SKM-1 (cell line): ENCODE results near the gene KSR1.

Experiments
- DNase-seq: peaks from one replicate; lab custom pipeline; 2025; ENCODE audit not compliant: unreplicated experiment; lab: John Stamatoyannopoulos, UW

The KSR1 gene

DNA sequence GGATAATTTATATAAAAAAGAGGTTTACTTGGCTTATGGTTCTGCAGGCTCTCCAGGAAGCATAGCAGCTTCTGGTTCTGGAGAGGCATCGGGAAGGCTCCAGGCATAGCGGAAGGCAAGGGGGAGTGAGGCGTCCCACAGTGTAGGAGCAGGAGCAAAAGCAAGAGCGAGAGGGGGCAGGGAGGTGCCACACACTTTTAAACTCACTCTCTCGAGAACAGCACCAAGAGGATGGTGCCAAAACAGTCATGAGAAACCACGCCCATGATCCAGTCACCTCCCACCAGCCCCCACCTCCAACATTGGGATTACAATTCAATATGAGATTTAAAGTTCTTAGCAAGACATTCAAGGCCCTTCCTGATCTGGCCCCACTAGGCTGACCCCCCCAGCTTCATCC, 124.8 kb downstream of the KSR1 start:
- no peak for DNase-seq

DNA sequence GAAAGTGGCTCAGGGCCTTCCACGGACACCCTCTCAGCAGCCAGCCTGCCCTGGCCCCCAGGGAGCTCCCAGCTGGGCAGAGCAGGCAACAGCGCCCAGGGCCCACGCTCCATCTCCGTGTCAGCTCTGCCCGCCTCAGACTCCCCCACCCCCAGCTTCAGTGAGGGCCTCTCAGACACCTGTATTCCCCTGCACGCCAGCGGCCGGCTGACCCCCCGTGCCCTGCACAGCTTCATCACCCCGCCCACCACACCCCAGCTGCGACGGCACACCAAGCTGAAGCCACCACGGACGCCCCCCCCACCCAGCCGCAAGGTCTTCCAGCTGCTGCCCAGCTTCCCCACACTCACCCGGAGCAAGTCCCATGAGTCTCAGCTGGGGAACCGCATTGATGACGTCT, 126.4 kb downstream of the KSR1 start:
- no peak for DNase-seq

DNA sequence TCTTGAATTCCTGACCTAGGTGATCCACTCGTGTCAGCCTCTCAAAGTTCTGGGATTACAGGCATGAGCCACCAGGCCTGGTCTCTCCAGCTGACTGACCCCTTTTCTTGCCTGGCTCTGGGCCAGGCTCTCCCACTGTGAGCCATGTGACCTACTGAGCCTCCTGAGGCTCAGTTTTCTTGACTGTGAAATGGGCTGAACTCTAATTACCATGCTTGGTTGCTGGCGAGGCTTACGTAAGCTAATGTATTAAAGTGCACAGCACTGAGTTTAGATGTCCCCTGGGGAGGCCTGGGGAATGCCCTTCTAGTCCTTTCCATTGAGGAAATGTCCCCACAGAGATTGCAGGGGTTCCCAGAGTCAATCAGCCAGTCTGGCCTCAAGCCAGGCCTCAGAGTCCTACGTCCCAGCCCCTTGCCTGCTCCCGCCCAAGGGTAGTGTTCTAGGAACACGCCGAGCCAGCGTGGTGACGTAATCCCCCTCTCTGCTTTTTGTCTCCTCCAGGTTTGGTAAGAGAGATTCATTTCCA, 129.0 kb downstream of the KSR1 start:
- no peak for DNase-seq

DNA sequence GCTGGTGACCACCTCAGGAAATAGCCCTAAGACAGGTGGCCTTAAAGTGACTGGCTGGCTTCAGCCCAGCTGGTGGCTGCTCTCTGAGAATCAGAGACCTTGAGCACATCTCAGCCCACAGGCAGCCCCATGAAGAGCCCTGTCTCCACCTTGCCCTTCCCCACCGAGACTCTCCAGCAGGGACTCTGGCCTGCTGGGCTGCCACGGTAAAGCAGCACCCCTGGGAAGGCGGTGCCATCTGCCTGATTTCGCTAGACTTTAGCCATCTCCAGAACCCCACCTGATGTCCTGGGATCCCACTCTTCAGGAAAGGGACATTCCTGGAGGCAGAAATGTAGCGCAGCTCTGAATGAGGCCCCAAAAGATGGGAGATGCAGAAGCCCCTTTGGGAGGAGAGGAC, 129.5 kb downstream of the KSR1 start:
- DNase-seq, result no peak

DNA sequence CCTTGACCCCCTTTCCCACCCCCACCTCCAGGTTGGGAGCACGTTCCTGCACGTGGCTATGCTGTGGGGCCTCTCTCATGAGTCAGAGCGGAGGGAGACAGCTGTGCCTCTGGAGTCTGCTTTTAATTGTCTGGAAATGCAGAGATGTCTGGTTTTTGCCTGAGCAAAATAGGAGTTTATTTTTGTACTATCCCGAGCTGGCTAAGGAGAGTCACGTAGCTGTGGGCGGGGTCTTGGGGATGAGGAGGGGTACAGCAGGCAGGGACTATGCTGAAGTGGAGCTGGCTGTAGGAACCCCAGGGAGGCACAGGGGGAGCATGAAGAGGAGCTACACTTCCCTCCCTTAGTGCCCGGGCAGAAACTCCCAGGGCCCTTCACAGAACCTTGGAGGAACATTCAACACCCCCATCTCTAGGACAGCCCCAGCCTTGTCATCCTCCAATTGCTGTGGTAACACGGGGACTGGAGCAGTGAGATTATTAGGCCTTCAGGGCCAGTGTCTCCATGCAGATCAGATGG, 130.0 kb downstream of the KSR1 start:
- DNase-seq, result no peak

DNA sequence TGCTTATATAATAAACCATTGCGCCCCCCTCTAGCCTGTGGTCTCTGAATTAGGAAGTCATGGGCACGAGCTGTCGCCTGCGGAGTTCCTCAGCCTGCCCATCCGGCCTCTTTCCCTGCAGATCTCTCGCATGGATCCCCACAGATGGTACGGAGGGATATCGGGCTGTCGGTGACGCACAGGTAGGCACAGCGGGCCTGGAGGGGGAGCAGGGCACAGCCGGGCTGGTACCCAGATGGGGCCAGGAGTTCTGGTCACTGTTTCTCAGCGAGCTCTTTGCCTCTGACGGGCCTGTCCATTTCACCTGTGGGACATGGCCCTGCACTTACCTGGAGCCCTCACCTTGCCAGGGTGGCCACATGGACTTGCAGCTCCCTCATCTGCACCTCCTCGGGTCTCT, 132.1 kb downstream of the KSR1 start:
- DNase-seq, result no peak

DNA sequence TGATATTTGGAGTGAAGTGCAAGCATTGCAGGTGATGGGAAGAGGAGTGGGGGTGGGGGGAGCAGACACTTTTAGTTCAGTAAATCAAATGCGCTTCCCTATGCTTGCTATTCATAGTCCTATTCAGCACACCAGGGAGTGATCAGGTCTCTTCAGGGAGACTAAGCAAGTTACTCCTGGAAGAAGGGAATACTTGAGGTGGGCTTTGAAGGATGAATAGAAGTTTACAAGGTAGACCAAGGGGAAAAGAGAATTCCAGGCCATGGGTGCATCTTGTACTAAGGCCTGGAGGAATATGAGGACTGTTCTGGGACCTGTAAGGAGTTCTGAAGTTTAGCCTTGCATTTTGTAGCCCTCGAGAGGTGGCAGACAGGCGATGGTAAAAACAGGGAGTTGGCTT, 134.6 kb downstream of the KSR1 start:
- no peak for DNase-seq

DNA sequence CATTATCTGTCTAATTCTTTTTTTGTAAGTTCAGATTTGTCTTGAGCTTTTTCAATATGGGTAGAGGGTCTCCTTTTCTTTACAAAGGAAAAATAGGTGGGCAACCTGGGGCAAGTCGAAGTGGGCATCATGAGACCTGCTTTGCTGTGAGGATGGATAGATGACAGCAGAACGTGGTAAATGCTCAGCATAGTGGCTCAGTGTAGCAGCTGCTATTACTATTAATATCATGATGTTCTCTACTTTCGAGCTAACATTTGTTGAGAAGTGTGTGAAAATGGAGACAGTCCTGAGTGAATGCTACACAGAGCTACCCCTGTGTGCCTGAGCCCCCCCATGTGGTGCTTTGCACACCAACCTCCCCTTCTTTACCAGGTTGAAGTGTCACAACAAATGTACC, 135.7 kb downstream of the KSR1 start:
- DNase-seq, result no peak

DNA sequence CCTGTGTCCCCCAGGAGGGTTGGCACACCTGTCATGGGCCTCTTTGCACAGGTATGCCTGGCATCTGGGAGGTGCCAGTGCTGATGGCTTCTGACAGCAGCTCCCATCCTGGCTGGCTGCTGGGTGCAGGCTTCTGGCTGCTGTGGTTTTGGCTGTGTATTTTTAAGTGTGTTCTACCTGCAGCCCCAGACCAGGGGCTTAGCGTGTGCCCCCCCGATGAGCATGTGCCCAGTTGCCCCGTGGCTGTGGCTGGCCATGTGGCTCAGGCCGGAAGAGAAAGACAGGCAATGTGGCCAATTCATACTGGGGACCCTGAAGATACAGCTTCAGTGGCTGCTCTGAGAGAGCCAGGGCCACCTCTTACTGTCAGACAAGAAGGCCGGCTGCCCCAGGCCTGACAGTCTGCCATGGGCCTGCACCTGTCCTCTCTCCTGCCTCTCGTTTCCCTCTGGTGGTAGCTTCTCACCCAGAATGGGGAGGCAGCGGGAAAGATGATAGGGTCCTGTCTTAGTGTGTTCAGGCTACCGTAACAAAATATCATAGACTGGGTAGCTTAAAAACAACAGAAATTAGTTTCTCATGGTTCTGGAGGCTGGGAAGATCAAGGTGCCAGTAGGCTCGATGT, 137.1 kb downstream of the KSR1 start:
- no peak for DNase-seq

DNA sequence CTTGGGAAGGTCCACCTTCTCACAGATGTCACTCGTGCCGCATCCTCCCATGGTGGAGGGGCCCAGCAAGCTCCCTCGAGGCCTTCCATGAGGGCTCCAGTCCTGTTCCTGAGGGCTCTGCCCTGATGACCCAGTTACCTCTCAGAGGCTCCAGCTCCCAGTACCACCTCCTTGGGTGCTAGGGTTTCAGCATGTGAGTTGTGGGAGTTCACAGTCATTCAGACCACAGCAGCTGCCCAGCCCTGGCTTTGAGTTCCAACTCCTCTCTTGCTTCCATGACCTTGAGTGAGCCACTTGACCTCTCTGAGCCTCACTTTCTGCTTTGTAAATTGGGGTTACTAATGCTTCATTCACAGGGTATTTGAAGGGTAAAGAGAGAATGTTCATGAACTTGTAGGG, 137.6 kb downstream of the KSR1 start:
- DNase-seq, result no peak

DNA sequence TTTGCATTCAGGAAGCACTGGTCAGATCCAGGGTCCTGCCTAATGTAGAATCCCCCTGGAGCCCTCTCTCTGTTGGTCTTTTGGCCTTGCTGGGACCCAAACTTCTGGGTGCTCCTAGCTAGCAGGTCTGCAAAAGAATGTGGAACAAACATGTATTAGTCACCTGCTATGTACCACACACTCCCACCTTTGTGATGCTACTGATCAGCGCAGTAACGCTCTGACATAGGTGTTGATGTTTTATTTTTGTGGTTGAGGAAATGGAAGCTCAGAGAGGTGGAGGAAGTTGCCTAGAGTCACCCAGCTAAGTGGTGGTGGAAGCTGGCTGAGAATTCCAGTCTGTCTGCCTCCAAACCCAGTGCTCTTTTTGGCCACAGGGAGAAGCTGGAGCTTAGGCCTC, 139.0 kb downstream of the KSR1 start:
- DNase-seq, result no peak

DNA sequence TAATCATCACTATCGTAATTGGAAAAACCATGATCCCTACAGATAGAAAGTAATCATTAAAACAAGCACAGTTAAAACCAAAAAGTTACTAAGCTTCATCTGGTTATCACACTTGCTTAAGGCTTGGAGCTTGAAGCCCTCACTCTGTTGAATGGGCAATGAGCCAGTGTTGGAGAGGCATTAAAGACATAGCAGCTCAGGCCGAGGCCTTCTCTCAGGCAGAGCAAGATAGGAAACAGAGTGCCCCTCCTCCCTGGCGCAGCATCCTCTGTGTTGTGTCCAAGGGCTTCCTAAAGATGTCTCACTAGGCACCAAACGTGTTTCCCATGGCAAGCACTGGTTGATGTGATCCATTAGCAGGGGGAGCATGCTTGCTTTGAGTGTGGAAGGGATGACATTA, 139.8 kb downstream of the KSR1 start:
- no peak for DNase-seq

DNA sequence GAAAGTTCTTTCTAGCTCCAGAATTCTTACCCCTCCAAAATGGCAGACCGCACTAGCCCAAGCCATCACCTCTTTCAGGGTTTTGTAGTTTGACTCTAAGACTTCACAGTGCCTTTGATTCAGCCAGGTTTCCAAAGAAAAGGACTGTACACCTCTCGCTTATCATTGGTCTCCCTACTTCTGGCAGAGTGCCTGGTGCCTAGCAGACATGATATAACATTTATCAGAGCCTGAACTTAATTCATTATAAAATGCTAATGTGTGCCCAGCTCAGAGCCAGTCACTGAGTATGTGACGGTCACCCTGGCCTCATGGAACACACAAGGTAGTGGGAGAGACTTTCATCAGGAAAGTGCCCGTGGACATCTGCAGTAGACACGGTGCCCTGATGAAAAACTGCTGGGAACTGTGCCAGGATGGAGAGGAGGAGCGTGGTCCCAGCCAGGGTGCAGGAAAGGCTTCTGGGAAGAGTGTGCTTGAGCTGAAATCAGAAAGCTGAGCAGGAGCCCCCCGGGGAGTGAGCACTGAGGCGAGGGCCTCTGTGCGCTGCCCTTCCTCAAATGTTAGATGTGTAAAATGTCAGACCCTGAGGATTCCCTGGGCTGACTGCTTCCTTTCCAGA, 140.4 kb downstream of the KSR1 start:
- DNase-seq, result no peak

DNA sequence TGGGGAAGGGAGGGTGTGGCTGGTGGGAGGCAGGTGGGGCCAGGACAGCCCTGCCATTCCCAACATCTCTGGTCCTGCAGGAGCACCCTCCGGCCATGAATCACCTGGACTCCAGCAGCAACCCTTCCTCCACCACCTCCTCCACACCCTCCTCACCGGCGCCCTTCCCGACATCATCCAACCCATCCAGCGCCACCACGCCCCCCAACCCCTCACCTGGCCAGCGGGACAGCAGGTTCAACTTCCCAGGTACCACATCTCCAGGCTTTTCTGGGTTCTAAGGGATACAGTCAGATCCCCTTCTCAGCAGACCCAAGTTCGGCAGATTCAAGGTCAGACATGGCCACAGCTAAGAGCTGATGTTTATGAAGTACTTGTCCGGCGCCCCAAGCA, 140.9 kb downstream of the KSR1 start:
- DNase-seq, result no peak

DNA sequence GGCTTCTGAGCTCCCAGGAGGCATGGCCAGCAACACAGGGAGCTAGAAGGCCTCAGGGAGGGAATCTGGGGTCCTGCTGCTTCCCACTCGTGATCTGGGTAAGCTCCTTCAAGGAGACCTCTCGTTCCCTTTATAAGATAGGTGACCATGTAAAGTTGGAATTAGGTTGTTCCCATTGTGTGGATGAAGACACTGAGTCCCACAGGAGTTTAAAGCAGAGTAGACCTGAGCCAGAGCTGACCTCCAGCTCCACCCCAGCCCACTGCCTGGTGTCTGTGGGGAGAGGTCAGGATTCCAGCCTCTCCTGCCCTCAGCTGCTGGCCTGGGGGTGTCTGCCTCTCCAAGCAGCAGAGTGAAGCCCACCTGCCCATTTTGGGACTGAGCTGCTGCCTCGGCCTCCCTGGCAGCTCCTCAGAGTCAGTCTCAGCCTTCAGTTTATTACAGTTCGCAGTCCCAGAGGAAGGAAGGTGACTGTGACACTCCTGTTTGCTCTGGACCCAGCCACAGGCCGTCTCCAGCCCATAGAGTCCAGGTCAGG, 141.6 kb downstream of the KSR1 start:
- DNase-seq, result no peak

DNA sequence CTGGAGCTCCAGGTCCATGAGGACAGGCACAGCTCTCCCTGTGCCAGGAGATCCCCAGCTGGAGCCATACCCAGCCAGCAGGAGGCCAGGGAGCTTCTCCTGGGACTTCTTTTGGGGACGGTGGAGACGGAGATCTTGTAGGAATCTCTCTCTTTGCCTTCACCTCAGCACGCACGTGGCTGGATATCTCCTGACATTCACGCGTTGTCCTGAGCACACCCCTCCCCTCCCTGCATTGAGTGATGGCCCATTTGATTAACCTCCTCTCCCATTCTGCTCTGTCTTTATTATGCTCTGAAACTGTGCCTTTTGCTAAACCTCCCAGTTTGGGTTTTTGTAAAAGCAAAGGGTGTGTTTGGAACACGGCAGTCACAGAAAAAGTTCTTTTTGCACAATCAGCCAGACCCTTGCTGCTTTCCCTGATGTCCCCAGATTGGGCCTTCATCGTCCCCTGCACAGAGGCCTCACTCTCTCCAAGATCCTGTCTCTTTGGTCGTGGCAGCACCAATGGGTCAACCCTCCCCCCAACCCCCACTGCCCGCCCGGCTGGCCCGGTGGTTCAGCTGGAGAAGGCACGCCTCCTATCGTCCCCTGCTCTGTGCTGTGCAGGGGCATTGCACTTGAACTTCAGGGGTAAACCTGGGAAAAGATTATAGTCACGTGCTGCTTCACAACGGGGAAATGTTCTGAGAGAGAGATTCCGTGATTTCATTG, 142.2 kb downstream of the KSR1 start:
- DNase-seq, result no peak

DNA sequence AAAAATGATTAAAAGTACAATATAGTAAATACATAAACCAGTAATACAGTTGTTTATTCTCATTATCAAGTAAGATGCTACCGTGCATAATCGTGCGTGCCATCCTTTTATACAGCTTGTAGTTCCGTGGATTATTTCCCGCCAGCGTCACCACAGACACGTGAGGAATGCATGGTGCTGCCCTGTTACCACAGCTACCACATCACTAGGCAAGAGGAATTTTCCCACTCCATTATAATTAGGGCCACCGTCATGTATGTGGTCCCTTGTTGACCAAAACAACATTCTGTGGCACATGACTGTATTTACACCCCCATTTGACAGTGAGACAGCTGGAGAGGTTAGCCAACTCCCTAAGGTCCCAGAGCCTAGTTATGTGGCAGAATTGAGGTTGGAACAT, 144.2 kb downstream of the KSR1 start:
- no peak for DNase-seq

DNA sequence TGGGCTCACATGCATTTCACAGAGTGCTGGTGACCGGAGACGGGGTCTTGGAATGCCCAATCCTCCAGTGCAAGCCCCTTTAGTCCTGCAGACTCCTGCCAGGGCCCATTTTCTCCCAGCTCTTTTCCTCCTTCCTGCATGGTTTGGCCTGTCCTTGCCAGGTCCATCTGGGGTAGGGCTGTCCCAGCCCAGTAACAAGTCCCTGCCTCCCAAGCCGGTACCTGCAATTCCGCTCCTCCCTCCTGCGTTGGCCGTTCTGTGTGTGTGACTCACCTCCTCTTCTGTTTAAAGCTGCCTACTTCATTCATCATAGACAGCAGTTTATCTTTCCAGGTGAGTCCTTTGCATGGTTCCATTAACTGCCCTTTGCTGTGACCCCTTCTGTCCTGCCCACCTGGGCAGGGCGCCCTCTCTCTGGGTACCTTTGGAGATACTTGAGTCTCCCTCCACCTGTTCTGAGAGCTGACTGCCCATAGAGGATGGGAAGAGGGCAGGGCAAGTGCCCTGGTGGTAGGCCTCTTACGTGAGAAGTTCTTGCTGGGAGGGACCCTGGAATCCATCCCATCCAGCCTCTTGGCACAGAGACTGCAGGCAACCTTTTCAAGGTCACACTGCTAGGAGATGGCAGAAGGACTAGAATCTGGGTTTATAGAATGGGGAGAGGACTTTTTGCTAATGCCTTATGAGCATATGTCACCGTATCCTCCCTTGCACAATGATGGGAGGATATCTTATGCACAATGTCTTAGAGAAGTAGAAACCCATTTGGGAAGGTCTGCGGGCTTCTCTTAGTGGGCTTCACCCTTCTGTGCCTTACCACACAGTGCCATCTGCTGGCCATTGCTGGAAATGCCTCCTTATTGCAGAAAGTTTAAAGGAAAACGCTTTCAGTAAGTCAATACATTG, 145.1 kb downstream of the KSR1 start:
- DNase-seq, result peak; percentile 70

DNA sequence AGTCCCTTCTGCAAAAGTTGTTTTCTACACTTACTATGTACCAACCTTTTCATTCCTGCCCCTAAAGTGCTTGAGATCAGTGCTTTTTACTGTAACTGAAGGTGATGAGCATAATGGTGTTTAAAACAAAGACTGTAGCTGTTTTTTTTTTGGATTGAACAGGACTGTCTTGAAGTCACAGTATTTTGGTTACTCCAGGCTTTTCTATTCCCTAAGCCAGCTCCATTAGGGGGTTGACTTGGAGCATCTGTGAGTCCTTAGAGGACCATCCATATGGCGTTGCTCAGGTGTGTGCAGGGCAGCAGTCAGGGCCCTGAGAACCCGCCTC, 145.7 kb downstream of the KSR1 start:
- DNase-seq, result no peak

DNA sequence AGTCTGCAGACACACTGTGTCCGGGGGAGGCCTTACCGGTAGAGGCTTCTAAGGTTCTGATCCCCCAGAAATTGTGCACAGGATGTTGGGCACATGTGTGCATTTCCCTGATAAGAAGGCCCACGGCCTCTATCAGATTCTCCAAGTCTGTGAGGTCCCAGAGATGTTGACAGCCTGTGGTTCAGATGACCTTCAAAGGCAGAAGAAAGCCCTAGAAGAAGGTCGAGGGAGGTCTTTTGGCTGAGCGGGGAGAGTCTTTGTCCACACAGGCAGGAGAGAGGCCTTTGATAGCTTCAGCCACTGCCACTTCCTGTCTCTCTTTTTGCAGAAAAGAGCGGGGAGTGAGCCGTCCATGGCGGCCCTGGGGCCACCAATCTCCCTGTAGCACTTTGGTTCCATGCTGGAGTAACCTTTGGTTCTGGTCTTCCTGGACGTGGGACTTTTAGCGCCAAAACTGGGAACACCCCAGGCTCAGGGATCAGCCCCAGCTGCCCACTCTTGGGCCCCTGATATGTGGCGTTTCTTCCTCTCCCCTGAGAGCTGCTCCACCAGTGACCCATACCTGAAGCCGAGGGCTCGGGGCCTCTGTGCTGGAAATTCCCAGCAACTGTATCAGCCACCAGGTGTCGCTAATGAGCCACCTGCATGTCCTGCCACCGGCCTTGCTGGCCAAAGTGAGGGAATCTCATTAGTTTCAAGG, 146.6 kb downstream of the KSR1 start:
- peak; percentile 43 for DNase-seq

DNA sequence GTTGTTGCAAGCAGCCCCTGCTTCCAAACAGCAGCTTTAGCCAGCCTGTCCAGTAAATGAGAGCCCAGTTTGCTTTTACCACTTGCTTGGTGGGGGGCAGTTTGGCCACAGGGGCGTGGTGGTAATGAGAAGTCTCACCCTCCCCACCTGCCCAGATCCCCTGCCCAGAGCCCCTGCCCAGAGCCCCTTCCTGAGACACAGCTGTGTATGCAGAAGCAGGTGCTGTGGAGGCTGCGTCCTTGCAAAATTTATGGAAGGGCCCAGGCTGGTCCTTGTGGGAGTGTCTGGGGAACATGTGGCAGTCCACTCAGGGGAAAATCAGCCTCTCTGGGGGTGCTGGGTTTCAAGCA, 147.1 kb downstream of the KSR1 start:
- DNase-seq, result no peak
